Sigmoid colon (tissue), 7 donors: ENCODE measurements around the gene LTO1. TPM values are rescaled to one million over a fixed set of nuclear protein-coding genes. Genes with fewer than 3 reads are reported as not detected.

Experiments
- DNase-seq: peaks from one replicate; pipeline ENCODE4 v3.0.0-alpha.2; 2019
- H3K27ac ChIP-seq, 4 donors: fragments of 200-600 bp; sonication (generic); one replicate each; pipeline ENCODE4 v1.5.1; 2016 to 2019; ENCODE audit warnings: mild to moderate bottlenecking in 1 of 4
- H3K27me3 ChIP-seq, 3 donors: fragments of 200-600 bp; sonication (generic); one replicate each; pipeline ENCODE4 v1.5.1; 2019; ENCODE audit warnings: mild to moderate bottlenecking in 1 of 3
- H3K36me3 ChIP-seq, 4 donors: fragments of 200-600 bp; sonication (generic); one replicate each; pipeline ENCODE4 v1.5.1; 2016 to 2019
- H3K4me1 ChIP-seq, 4 donors: fragments of 200-600 bp; sonication (generic); one replicate each; pipeline ENCODE4 v1.5.1; 2017 to 2019
- H3K4me3 ChIP-seq, 4 donors: fragments of 200-600 bp; sonication (generic); one replicate each; pipeline ENCODE4 v1.5.1; 2017 to 2019; ENCODE audit warnings: mild to moderate bottlenecking in 2 of 4, moderate library complexity in 1 of 4
- H3K9me3 ChIP-seq, 4 donors: fragments of 200-600 bp in 3 of 4; sonication (generic) in 3 of 4; one replicate each; pipeline versions ENCODE4 v1.5.1 to v1.6.1; 2013 to 2019
- CTCF ChIP-seq, 4 experiments: fragments of 450-650 bp in 3 of 4; fragments of 200-600 bp in 1 of 4; IDR thresholded peaks; one replicate each; pipeline ENCODE4 v1.5.1; 2016 to 2019; ENCODE audit warnings: antibody characterized with exemption in 4 of 4, mild to moderate bottlenecking in 3 of 4, moderate library complexity in 2 of 4
- EP300 ChIP-seq, 4 donors: sonication (generic); formaldehyde crosslinking; IDR thresholded peaks; one replicate each; pipeline ENCODE4 v1.6.1; 2017; ENCODE audit warnings: antibody characterized with exemption in 4 of 4
- POLR2A ChIP-seq, 2 donors: fragments of 450-650 bp; IDR thresholded peaks; one replicate each; pipeline ENCODE4 v1.6.1; 2016; ENCODE audit warnings: antibody characterized with exemption in 2 of 2, mild to moderate bottlenecking in 2 of 2, moderate library complexity in 2 of 2
- POLR2AphosphoS5 ChIP-seq, 4 donors: sonication (generic); formaldehyde crosslinking; IDR thresholded peaks; one replicate each; pipeline ENCODE4 v1.6.1; 2017; ENCODE audit warnings: antibody characterized with exemption in 4 of 4
- WGBS, 2 donors: extraction: QIAGEN DNeasy Blood & Tissue Kit; methylation state at CpG; one replicate each; pipeline ENCODE4 v1.1.7; 2013; 5-methylcytosine and 5-hydroxymethylcytosine counted together
- intact Hi-C: fragments of 100-400 bp; cut with DNase I; formaldehyde crosslinking; loops from one replicate; pipeline ENCODE4 v1.15.1; 2023
- polyA plus RNA-seq, 3 donors: library from polyadenylated mRNA; stranded (reverse); fragments of 200-250 nt; gene quantifications; one replicate each; pipeline ENCODE4 v1.2.3, GENCODE V29; 2013
- total RNA-seq, 4 donors: library from RNA; depleted of rRNA; stranded (reverse); fragments of >200 nt; gene quantifications; one replicate each; pipeline ENCODE4 v1.1.0, GENCODE V29; 2016
- donor health status: healthy with polysubstance abuse.
- donor health status: Bipolar disorder and iron deficiency.
- donor health status: healthy.

The LTO1 gene
- total and polyA plus RNA-seq, 7 donors, result 12.0 to 42.9 (median 20.2) TPM

GRCh38 chr11:69667619-69668604 is 7.2 kb downstream of the LTO1 start:
- Histone ChIP-seq H3K27ac (no peak overlapping the region), H3K4me1 (peaks cover 0 to 15% (median 12%) of the 10 kb centered on the region in 4 donors), H3K4me3 (no peak overlapping the region), H3K9me3 (no peaks in the 10 kb centered on the region), H3K36me3 (peaks cover 0 to 80% (median 17%) of the 10 kb centered on the region in 4 donors), H3K27me3 (no peaks in the 10 kb centered on the region)
- peak; percentile 40 for DNase-seq
- 62 to 88% methylated on average over 26 of the region's 26 CpGs for WGBS, 2 donors
- TF ChIP-seq CTCF (IDR thresholded peaks at IDR 0.05) (no peak), POLR2AphosphoS5 (IDR thresholded peaks at IDR 0.05) (no peak), POLR2A (IDR thresholded peaks at IDR 0.05) (no peak), EP300 (IDR thresholded peaks at IDR 0.05) (no peak)
- intact Hi-C loops, result no loop called here

GRCh38 chr11:69666752-69667536 is 8.2 kb downstream of the LTO1 start:
- TF ChIP-seq POLR2A (IDR thresholded peaks at IDR 0.05) (no peak), POLR2AphosphoS5 (IDR thresholded peaks at IDR 0.05) (no peak), EP300 (IDR thresholded peaks at IDR 0.05) (no peak), CTCF (IDR thresholded peaks at IDR 0.05) (no peak)
- H3K4me1 ChIP-seq, result peaks cover 0 to 13% (median 9%) of the 10 kb centered on the region in 4 donors
- 92 to 94% methylated on average over 33 of the region's 33 CpGs for WGBS, 2 donors
- H3K27ac ChIP-seq, result no peak overlapping the region
- no peak overlapping the region for H3K4me3 ChIP-seq
- intact Hi-C loops, result no loop called here
- peak; percentile 50 for DNase-seq
- H3K27me3 ChIP-seq, result no peaks in the 10 kb centered on the region
- no peaks in the 10 kb centered on the region for H3K9me3 ChIP-seq
- peaks cover 0 to 72% (median 17%) of the 10 kb centered on the region in 4 donors for H3K36me3 ChIP-seq

GRCh38 chr11:69666261-69666660 is 8.9 kb downstream of the LTO1 start:
- no peak for TF ChIP-seq EP300 (IDR thresholded peaks at IDR 0.05)
- no peak for TF ChIP-seq CTCF (IDR thresholded peaks at IDR 0.05)
- no peak for TF ChIP-seq POLR2A (IDR thresholded peaks at IDR 0.05)
- no peak for TF ChIP-seq POLR2AphosphoS5 (IDR thresholded peaks at IDR 0.05)
- Histone ChIP-seq H3K27me3 (no peaks in the 10 kb centered on the region), H3K4me3 (no peak overlapping the region), H3K4me1 (peaks cover 0 to 13% (median 9%) of the 10 kb centered on the region in 4 donors), H3K9me3 (no peaks in the 10 kb centered on the region), H3K27ac (no peak overlapping the region), H3K36me3 (peaks cover 0 to 68% (median 16%) of the 10 kb centered on the region in 4 donors)
- 95 to 96% methylated on average over 14 of the region's 14 CpGs for WGBS, 2 donors
- intact Hi-C loops, result no loop called here
- DNase-seq, result peak; percentile 40

- Histone ChIP-seq H3K36me3 (peaks cover 0 to 72% (median 15%) of the 10 kb centered on the region in 4 donors), H3K4me3 (no peak overlapping the region), H3K27me3 (no peaks in the 10 kb centered on the region), H3K4me1 (peaks cover 0 to 13% (median 9%) of the 10 kb centered on the region in 4 donors), H3K27ac (no peak overlapping the region), H3K9me3 (no peaks in the 10 kb centered on the region)
- peak; percentile 6 for DNase-seq
- TF ChIP-seq POLR2AphosphoS5 (IDR thresholded peaks at IDR 0.05) (no peak), EP300 (IDR thresholded peaks at IDR 0.05) (no peak), POLR2A (IDR thresholded peaks at IDR 0.05) (no peak), CTCF (IDR thresholded peaks at IDR 0.05) (no peak)
- WGBS, 2 donors, result 94 to 97% methylated on average over 11 of the region's 11 CpGs
- intact Hi-C loops, result no loop called here
Measured at GRCh38 chr11:69665669-69666068, 9.5 kb downstream of the LTO1 start.
